HG03565 (cell line): ENCODE results near the gene SRPX2.
"Not testable (repeated sequence)": the region's sequence is repeated elsewhere in the genome, so short reads cannot be mapped to it uniquely, and the experiment has no call there.

Source experiments
- ATAC-seq: cut with Tn5 transposase; IDR thresholded peaks from one replicate; pipeline ENCODE4 v1.9.1; 2021; ENCODE audit warnings: mild to moderate bottlenecking, moderate library complexity; ENCODE audit not compliant: unreplicated experiment

Gene SRPX2

GRCh38 chrX:100695991-100696390 lies 52.0 kb downstream of the SRPX2 start:
- ATAC-seq = no peak

- ATAC-seq = no peak
Measured at GRCh38 chrX:100696699-100697351, 52.8 kb downstream of the SRPX2 start.

- no peak for ATAC-seq
Measured at GRCh38 chrX:100698551-100698950, 54.6 kb downstream of the SRPX2 start.

GRCh38 chrX:100700809-100701208 lies 56.8 kb downstream of the SRPX2 start:
- peak; percentile 51 for ATAC-seq

- ATAC-seq = no peak
Measured at GRCh38 chrX:100704581-100705203, 60.7 kb downstream of the SRPX2 start.

GRCh38 chrX:100710816-100711215 lies 66.8 kb downstream of the SRPX2 start:
- no peak for ATAC-seq

- no peak for ATAC-seq
Measured at GRCh38 chrX:100717363-100717762, 73.4 kb downstream of the SRPX2 start.

GRCh38 chrX:100719139-100719538 lies 75.1 kb downstream of the SRPX2 start:
- no peak for ATAC-seq

GRCh38 chrX:100720301-100720700 lies 76.3 kb downstream of the SRPX2 start:
- no peak for ATAC-seq

GRCh38 chrX:100721328-100721727 lies 77.3 kb downstream of the SRPX2 start:
- ATAC-seq = no peak

- ATAC-seq = not testable (repeated sequence)
Measured at GRCh38 chrX:100724006-100724405, 80.0 kb downstream of the SRPX2 start.
